NCI-H345 treated with DMSO at 0.1 percent for 48 hours (cell line): ENCODE measurements around the gene TBC1D22A.

ENCODE experiments used
- DNase-seq: peaks from one replicate; lab custom pipeline; 2025; ENCODE audit not compliant: unreplicated experiment; lab: John Stamatoyannopoulos, UW

Gene TBC1D22A

DNA sequence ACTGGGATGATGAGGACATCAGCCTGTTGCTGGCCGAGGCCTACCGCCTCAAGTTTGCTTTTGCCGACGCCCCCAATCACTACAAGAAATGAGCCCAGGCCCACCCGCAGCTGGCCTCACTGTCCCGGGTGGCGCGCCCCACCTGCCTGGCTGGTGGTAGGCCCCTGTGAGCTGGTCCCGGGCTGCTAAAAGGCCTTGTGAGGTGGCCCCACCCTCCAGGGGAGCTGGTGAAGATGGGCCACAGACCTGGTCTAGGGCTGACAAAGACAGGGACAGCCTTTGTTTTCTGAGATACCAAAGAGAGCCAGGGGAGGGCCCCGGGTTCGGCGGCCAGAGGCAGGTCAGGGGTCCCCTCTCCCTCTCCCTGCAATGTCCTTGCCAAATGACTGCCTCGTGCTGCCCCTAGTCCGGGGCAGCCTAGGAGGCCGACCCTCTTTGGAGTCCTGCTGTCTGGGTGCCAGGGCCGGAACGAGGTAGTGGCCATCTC is 411.1 kb downstream of the TBC1D22A start:
- no peak for DNase-seq

DNA sequence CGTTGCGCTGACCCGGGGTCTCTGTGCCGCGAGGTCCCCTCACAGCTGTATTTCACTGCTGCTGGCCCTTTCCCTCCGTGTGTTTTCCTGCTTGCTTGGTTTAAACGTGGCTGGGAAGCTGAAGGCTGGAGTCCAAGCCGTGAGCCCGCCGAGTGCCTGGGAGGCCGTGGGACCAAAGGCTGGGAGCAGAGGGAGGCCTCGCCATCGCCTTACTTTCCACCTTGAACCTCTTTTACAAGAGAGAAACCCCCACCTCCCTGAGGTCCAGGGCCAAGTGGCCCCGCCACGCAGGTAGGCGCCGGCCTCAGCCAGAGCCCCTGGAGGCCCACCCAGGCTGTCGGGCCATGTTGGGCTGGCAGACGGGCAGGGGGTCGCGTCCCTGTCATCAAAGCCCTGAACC is 411.6 kb downstream of the TBC1D22A start:
- no peak for DNase-seq

DNA sequence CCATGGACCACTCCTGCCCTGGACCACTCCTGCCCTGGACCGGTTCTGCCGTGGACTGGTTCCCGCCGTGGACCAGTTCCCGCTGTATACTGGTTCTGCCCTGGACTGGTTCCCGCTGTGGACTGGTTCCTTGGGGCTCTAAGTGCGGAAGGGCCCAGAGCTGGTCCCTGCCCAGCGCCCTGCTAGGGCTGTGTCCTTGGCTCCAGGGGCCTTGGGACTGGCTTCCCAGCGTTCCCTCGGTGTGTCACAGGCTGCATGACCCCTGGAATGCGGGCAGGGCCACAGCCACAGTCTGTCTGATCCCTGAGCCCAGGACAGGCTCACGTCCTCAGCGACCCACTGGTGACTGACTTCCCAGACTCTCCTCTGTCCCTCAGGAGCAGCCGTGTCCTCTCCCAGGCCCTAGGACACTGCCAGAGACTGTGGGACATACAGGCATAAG is 412.2 kb downstream of the TBC1D22A start:
- no peak for DNase-seq

DNA sequence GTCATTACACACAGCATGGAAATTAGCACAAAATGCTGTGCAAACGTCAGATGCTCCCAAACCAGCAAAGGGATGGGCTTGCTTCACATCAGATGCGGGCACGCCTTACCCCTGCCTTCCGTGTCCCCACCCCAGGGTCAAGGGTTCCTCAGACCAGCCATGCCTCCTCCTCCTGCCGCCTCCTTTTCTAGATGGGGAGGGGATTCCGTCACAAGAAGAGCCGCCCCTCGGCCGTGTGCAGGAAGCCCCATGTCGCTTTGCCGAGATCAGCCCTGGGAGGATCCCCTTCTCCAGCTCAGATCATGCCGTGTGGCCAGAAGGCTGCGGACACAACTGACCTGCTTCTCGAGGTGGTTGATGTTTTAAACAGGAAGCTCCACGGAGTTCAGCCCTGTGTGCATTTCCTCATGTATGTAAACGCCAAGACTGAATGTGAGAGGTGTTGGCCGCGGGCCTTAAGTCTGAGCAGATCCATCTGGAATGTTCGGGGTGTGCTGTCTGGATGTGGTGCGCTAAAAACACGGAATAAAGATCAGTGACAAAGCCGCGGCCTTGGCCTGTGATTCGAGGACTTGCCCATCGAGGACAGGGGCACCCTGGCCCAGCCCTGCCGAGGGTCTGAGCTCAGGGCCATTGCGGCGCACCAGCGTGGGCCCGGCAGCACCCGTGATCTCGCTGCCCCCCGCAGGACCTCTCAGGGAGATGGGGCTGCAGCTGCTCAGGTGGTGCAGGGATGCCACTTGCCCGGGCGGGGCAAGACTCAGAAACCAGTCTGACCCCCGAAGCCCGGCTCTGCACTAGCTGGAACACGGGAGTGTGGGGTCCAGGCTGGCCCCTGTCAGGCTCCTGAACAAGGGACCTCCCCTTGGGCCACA is 412.9 kb downstream of the TBC1D22A start:
- no peak for DNase-seq

DNA sequence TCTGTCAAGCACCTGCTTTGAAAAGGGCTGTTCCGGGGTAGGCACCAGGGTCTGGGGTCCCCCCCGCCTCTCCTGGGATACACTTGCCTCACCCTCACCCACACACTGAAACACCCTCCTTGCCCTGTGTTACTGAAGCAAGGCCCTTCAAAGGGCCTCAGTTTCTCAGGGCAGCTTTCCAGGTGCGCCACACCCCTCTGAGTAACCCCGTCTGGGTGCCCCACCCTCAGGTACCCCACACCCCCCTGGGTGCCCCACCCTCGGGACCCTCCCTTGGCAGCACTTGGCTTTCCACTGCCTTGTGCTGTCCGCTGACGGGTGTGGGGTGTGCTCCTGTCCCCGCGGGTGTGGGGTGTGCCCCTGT is 413.6 kb downstream of the TBC1D22A start:
- no peak for DNase-seq

DNA sequence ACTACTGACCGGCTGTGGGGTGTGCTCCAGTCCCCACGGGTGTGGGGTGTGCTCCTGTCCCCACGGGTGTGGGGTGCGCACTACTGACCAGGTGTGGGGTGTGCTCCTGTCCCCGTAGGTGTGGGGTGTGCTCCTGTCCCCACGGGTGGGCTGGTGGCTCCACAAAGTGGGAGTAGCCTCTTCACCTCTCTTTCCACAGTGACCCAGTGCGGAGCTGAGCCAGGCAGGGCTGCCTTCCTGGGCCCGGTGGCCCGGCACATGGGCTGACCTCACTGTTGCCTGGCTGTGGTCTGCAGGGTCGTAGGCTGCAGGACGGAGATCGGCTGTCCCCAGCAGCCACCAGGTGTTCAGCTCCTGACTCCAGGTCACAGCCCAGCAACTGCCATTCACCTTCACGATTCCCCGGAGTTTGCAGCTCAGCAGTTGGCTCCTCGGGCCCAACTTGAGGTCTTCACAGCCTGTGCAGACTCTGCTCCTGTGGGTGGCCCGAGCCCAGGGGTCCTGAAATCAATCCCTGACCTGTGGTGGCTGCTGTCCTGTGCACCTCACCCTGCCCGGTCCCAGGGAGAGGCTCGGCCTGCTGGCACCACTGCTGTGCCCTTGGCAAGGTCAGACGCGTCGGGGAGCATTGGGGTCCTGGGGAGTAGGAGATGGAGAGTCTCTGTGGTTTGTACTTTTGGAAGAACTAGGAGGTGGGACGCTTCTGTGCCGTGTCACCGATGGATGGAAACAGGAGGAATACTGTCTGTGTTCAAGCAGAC is 414.3 kb downstream of the TBC1D22A start:
- DNase-seq, result no peak

DNA sequence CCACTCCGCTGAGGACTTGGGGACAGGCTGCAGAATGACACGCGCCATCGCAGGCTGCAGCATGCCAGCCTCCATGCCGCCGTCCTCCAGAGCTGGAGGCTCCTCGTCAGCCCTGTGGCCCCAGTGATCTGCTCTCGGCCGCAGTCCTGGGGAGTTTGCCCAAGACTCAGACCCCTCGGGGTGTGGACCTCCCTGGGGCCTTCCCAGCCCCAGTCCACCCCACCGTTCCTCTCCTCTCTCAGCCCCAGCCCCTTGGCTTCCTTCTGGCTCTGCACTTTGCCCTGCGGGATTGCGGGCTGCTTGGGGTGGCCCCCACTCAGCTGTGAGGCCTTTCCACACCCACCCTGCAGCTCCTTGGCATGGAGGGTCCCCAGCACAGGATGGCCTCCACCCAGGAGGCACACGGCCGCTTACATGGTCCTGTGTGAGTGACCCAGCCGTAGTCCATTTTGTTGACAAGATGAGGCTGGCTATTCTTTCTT is 414.9 kb downstream of the TBC1D22A start:
- DNase-seq, result no peak

DNA sequence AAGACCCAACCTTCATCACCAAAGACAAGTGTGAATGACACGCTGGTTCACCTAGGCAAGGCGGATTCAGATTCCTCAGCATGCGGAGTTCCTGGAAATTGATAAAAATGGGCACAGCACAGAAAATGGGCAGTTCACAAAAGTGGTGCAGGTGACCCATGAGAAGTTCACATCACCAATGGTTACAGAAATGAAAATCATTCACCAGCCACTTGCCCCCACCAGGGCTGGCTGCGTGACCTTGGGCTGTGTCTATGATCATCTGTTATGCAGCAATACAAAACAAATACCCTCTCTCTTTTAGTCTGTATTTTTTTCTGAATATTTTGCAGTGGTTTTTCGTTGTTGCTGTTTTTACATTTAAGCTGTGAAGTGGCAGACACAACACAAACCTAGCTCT is 415.9 kb downstream of the TBC1D22A start:
- no peak for DNase-seq

DNA sequence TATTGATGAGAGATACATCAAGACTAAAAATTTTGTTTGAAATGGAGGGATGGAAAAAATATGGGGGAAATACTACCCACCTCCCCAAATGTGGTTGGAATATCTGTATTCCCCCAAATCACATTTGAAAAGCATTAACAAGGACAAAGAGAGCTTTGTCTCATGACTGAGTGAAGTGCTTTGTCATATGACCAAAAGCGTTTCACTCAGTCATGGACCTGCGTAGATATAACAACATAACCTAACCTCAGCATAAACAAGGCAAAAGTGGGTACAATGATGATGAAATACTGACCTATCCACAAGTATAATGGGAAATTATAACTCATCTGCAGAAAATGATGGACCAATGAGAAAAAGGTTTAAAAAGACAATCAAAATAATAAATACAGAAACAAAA is 418.3 kb downstream of the TBC1D22A start:
- no peak for DNase-seq

DNA sequence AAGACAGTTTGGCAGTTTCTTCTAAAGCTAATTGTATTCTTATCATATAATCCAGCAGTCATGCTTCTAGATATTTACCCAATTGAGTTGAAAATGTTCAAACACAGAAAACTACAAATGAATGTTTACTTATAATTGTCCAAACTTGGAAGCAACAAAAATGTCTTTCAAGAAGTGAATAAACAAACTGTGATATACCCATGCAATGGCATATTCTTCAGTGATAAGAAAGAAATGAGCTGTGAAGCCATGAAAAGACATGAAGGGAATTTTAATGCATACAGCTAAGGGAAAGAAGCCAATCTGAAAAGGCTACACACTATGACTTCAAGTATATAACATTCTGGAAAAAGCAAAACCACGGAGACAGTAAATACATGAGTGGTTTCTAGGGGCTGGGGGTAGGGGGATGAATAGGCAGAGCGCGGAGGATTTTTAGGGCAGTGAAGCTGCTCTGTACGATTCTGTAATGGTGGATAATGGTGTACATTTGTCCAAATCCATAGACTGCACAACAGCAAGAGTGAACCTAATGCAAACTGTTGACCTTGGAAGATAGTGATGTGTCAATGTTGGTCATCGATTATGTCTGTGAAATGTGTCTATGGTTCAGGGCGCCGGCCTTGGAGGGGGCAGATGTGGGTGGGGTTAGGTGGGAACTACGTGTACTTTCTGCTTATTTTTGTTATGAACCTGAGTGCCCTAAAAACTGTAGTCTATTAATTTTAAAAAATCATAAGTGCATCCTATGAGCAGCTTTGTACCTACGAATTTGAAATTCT is 424.9 kb downstream of the TBC1D22A start:
- no peak for DNase-seq

DNA sequence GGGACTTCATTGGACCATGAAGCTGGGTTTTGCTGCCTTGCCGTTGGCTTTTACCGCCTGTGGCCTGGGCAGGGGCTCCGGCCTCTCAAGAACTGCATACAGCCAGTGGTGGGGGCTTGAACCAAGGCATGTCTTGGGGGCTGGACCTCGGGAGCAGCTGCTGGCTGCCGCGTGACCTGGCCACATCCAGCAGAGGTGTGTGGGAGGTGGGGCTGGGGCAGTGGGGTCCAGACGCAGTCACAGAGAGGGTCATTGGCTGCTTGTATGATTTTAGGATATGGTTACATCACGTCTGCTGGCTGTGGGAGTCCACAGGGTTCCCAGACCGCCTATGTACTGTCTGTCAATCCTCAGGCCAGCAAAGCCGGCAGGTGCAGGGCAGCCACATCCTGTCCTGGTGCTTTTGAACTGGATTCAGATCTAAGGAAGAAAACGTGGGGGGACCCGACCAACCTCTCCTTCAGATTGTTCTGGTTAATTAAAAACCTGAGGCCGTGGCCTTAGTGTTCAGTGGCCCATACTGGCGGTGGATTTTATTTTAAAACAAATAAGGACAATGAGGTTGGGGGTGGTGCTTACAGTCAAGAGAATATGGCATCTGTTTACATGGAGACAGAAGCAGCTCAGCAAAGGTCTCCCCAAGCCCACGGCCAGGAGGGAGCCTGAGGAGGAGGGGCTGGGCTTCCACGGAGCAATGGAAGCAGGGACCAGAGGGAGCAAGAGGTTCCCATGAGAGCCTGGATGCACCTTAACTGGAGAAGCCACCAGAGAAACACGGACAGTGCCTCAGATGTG is 426.0 kb downstream of the TBC1D22A start:
- no peak for DNase-seq

DNA sequence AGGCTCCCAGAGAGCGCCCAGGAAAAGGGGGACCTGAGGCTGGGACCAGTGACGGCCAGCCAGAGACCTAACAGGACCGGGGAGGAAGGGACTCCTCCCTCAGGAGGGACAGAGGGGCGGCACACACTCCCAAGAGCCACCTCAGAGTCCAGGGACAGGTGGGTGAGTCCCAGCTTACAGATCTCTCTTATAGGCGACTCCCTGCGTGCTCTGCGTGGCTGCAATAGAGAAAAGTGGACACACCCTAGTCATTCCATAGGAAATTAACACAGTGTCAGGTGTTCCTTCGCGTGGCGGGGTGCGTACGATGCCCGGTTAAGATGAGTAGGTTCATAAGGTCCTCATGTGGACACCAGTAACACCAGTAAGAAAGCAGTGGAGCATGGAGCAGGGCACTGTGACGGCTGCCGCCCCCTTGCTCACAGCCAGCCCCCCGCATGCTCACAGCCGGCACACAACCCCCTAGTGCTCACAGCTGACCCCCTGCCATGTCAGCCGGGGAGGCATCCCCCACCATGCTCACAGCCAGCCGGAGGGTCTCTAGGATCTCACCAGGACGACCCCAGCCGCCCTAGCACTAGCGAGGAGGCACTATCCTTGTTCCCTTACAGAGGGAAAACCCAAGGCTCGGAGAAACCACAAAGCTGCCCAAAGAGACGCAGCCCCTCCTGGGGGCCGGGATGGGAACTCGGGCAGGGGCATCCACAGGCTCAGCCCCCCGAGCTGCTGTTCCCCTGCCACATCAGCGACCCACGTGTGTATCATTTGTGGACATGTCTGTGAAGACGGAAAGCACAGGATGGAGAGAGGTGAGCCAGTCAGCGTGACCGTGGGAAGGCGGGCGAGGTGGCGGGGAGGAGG is 426.8 kb downstream of the TBC1D22A start:
- no peak for DNase-seq

DNA sequence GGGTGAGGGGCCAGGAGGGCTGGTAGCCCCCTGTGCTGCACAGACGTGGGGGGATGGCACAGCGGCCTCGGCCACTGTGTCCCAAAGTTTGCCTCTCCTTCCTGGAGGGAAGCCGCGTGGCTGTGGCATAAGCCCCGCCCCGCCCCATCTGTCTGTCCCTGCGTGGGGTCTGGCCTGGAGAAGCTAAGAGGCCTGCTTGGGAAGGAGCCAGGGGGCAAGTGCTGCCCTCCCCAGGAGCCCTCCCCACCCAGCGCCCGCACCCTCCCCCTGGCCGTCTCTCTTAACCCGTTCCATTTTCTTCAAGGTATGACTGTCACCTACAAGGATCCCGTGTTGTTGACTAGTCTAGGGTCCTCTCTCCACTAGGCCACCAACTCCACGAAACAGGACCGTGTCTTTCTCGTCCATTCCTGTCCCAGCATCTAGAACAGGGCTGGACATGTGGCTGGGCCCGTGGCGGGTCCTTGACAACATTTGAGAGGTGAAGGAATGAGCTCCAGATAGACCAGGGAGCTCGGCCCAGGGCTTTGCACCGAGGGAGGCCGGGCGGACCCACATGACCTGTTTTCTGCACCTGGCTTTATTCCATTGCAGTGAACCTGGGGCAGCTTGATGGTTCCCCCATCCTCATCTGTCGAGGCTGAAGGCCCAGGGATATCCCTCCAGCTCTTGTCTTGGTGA is 428.0 kb downstream of the TBC1D22A start:
- no peak for DNase-seq

DNA sequence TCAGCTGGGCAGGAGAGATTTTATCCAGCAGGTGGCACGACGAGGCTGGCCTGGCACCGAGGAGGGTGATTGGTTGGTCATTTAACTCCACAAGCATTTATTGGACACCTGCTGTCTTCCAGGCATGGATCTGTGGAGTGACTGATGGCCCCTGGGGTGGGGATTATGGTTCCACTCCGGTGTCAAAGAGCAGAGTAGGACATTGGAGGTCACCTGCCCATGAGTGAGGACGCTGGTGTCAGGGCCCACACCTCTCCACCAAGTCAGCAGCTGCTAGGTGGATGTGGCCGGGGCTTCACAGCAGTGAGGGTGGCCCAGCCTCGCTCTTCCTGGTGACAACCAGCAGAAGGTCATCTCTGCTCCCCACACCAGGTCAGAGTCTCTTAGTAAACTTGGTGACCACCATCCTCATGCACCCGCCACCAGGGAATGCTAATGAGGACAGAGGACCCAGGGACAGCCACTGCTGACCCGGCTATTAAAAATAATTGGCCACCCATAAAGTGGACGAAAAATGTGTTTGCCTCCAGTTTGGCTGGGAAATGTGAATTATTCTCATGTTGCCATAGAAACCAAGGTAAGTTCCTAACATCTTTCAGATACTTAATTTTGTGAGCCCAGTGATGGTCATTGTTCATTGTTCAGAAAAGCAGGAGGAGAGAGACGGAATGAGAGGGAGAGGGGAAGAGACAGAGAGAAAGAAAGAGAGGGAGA is 428.7 kb downstream of the TBC1D22A start:
- no peak for DNase-seq

DNA sequence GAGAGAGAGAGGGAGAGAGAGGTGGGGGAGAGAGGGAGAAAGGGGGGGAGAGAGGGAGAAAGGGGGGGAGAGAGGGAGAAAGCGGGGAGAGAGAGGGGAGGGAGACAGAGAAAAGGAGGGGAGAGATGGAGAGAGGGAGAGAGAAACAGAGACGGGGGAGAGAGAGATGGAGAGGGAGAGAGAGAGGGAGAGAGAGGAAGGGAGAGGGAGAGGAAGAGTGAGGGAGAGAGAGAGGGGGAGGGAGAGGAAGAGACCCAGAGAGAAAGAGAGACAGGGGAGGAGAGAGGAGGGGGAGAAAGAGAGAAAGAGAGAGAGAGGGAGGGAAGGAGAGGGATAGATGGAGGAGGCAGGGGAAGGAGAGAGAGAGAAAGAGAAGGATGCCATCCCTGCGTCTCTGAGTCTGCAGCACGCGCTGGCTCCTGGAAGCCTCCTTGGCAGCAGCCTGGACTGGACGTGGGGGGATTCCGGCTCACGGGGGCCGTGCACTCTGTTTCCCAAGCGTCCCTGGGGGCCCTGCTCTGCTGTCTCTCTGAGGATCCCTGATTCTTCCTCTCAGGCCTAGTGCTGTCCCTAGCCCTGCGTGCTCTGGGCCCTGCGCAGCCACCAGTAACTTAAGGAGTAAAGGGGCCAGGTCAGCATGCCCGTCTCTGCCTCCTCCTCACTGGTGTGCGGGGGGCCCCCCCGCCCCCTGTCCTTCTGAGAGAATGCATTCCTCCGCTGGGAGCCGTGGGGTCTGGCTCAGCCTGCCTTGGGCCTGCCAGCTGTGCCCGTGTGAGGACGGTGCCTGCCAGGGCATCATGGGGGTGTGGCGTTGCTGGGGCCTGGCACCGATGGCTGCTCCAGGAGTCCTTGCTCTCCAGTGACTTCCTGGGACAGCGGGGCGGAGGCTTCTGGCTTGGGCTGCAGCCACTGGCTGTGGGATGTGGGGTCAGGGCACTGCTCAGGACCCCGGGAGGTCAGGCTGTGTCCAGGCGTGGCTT is 429.5 kb downstream of the TBC1D22A start:
- no peak for DNase-seq

DNA sequence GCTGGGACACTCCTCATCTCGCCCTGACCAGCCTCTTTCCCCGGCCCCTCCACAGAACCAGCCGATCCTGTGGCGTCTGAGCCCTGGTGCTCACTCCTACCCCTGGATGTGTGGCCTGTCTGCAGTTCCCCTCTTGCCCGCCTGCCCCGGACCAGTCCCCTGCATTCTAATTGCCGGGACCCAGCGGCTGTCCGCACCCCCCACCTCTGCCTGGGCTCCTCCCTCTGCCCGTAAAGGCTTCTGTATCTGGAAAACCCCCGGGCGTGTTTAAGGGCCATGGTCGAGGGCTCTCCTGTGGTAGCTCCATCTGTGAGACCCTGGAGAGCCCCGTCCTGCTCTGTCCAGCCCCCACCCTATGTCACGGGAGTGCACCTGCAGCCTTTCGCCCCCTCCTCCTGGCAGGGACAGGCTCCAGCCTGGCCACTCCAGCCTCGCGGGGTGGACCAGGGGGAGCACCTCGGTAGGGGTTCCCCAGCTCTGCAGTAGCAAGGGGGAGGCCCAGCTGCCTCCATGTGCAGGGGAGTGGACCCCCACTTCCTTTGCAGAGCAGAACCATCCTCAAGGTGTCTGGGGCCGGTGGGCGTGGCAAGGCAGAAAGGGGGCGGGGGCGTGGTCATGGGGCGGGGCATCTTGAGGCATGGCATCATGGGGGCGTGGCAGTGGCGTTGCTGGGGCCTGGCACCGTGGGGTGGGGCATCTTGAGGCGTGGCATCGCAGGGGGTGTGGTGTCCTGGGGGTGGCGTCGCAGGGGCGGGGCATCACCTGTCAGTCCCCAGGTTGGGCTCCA is 430.4 kb downstream of the TBC1D22A start:
- DNase-seq, result no peak
